Esophagus (tissue), 2 donors: ENCODE data around the gene CHRM5. TPM values are rescaled to one million over a fixed set of nuclear protein-coding genes. Genes with fewer than 3 reads are reported as not detected.

ENCODE experiments used
- H3K27ac ChIP-seq, 2 donors: one replicate each; pipeline ENCODE4 v1.5.1; 2013; ENCODE audit warnings: low read depth in 2 of 2, mild to moderate bottlenecking in 2 of 2, inconsistent platforms in 1 of 2, low read length in 1 of 2, moderate library complexity in 1 of 2
- H3K27me3 ChIP-seq, 2 donors: one replicate each; pipeline ENCODE4 v1.6.1; 2013; ENCODE audit warnings: low read length in 2 of 2, control low read depth in 1 of 2, mild to moderate bottlenecking in 1 of 2; ENCODE audit not compliant: insufficient read depth in 2 of 2, control insufficient read depth in 1 of 2
- H3K36me3 ChIP-seq, 2 donors: one replicate each; pipeline ENCODE4 v1.6.1; 2013; ENCODE audit warnings: low read length in 1 of 2; ENCODE audit not compliant: control insufficient read depth in 2 of 2, insufficient read depth in 2 of 2
- H3K4me1 ChIP-seq, 2 donors: one replicate each; pipeline ENCODE4 v1.6.1; 2013; ENCODE audit warnings: low read length in 1 of 2; ENCODE audit not compliant: control insufficient read depth in 2 of 2, insufficient read depth in 2 of 2
- H3K4me3 ChIP-seq, 2 donors: one replicate each; pipeline ENCODE4 v1.5.1; 2013; ENCODE audit warnings: low read length in 2 of 2, mild to moderate bottlenecking in 2 of 2, low read depth in 1 of 2, moderate library complexity in 1 of 2
- H3K9me3 ChIP-seq, 2 donors: one replicate each; pipeline ENCODE4 v1.6.1; 2013; ENCODE audit warnings: mild to moderate bottlenecking in 2 of 2, low read depth in 1 of 2, low read length in 1 of 2, moderate library complexity in 1 of 2; ENCODE audit not compliant: control insufficient read depth in 2 of 2, insufficient read depth in 1 of 2
- WGBS, 2 donors: extraction: QIAGEN DNeasy Blood & Tissue Kit; methylation state at CpG; one replicate each; pipeline ENCODE4 v1.1.7; 2013; 5-methylcytosine and 5-hydroxymethylcytosine counted together
- polyA plus RNA-seq, 2 donors: library from polyadenylated mRNA; stranded (reverse); fragments of 200-250 nt; gene quantifications; one replicate each; pipeline ENCODE4 v1.2.3, GENCODE V29; 2013
- donor health status: healthy with polysubstance abuse.
- donor health status: Bipolar disorder and iron deficiency.

CHRM5 gene
- polyA plus RNA-seq, 2 donors = not detected

DNA sequence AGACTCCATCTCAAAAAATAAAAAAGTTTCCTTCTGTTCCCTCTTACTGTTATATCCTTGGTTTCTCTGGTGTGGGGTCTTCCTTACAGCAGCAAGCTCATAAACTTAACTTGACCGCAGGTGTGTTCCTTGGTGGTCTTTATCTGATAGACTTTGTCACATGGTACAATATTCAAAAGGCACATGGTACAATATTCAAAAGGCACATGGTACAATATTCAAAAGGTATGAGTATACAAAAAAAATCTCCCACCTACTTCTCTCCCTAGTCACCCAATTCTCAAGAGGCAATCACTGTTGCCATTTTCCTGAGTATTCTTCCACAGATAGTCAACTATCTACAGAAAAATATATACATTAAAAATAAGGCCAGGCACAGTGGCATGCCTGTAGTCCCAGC lies 138.1 kb downstream of the CHRM5 start:
- Histone ChIP-seq H3K36me3 (no peaks in the 10 kb centered on the region), H3K27ac (no peak overlapping the region), H3K9me3 (no peaks in the 10 kb centered on the region), H3K4me3 (no peak overlapping the region), H3K4me1 (peaks cover 0 to 2% of the 10 kb centered on the region in 2 donors), H3K27me3 (no peaks in the 10 kb centered on the region)
- 97 to 100% methylated on average over 1 of the region's 1 CpG for WGBS, 2 donors

GRCh38 chr15:34107315-34107714 lies 139.0 kb downstream of the CHRM5 start:
- Histone ChIP-seq H3K9me3 (no peaks in the 10 kb centered on the region), H3K36me3 (no peaks in the 10 kb centered on the region), H3K4me1 (peaks cover 0 to 2% of the 10 kb centered on the region in 2 donors), H3K27me3 (no peaks in the 10 kb centered on the region), H3K4me3 (no peak overlapping the region), H3K27ac (no peak overlapping the region)
- WGBS, 2 donors = 83 to 93% methylated on average over 2 of the region's 2 CpGs

GRCh38 chr15:34109797-34110663 lies 141.7 kb downstream of the CHRM5 start:
- H3K36me3 ChIP-seq = no peaks in the 10 kb centered on the region
- no peaks in the 10 kb centered on the region for H3K27me3 ChIP-seq
- H3K9me3 ChIP-seq = no peaks in the 10 kb centered on the region
- no peak overlapping the region for H3K27ac ChIP-seq
- no peak overlapping the region for H3K4me3 ChIP-seq
- H3K4me1 ChIP-seq = no peaks in the 10 kb centered on the region
- 68 to 76% methylated on average over 5 of the region's 5 CpGs for WGBS, 2 donors

- H3K4me3 ChIP-seq = no peak overlapping the region
- H3K4me1 ChIP-seq = no peaks in the 10 kb centered on the region
- H3K27me3 ChIP-seq = no peaks in the 10 kb centered on the region
- H3K36me3 ChIP-seq = no peaks in the 10 kb centered on the region
- no peak overlapping the region for H3K27ac ChIP-seq
- WGBS, 2 donors = 62 to 66% methylated on average over 6 of the region's 6 CpGs
- no peaks in the 10 kb centered on the region for H3K9me3 ChIP-seq
These were observed 143.2 kb downstream of the CHRM5 start for GRCh38 chr15:34111488-34111887.

DNA sequence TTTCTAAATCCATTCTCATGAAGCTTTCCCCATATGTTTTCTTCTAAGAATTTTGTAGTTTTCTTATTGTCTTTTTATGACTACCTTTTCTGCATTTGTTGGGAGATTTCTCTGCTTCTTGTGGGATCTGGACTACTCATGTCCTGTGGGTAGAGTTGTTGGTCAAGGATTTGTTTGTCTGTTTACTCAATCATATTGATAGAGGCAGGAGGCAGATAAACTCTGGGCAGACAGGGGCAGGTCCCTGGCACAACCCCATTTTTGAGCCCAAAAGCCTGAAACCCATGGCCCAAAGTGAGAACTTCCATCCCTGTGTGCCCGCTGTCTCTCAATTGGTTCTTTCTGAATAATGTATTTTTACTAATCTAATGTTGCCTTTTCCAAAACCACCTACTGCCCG lies 145.9 kb downstream of the CHRM5 start:
- WGBS, 2 donors = 46 to 48% methylated on average over 2 of the region's 2 CpGs
- H3K4me3 ChIP-seq = no peak overlapping the region
- H3K27me3 ChIP-seq = no peaks in the 10 kb centered on the region
- no peak overlapping the region for H3K27ac ChIP-seq
- H3K9me3 ChIP-seq = no peaks in the 10 kb centered on the region
- H3K36me3 ChIP-seq = no peaks in the 10 kb centered on the region
- no peaks in the 10 kb centered on the region for H3K4me1 ChIP-seq

DNA sequence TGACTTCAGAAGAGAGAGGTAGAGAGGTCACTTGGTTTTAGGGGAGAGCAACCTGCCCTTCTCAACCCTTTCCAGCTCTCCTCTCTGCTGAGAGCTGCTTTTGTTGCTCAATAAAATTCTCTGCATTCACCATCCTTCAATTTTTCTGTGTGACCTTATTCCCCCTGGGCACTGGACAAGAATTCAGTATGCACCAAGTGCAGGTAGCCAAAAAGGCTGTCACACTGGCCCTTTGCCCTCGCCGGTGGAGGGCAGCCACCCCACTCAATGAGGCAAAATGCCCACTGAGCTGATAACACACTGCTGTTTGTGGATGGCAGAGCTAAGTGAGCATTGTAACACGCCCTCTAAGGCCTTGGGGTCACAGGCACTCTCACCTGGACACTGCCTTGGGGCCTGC lies 146.4 kb downstream of the CHRM5 start:
- no peaks in the 10 kb centered on the region for H3K4me1 ChIP-seq
- H3K9me3 ChIP-seq = no peaks in the 10 kb centered on the region
- WGBS, 2 donors = 85 to 88% methylated on average over 3 of the region's 3 CpGs
- H3K36me3 ChIP-seq = no peaks in the 10 kb centered on the region
- H3K27ac ChIP-seq = no peak overlapping the region
- H3K4me3 ChIP-seq = no peak overlapping the region
- no peaks in the 10 kb centered on the region for H3K27me3 ChIP-seq

DNA sequence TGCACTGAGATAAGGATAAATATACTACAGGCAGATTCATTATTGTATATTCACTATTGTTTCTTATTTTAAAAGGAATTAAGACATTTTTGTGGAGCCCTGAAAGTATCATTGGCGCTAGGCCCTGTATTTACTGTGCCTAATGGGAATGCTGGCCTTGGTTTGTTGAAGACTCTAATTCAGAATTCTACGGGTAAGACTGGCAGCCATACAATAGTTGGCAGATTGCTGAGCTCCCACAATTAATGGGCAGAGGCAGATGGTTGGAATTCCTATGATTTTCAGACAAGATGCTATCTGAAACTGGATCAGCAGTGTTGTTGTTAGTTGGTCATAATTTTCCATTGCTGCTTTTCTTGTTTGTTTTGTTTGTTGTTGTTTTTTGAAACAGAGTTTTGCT lies 148.3 kb downstream of the CHRM5 start:
- Histone ChIP-seq H3K4me1 (no peaks in the 10 kb centered on the region), H3K36me3 (no peaks in the 10 kb centered on the region), H3K27ac (no peak overlapping the region), H3K4me3 (no peak overlapping the region), H3K9me3 (no peaks in the 10 kb centered on the region), H3K27me3 (no peaks in the 10 kb centered on the region)
- WGBS, 2 donors = 69% methylated on average over 2 of the region's 2 CpGs

Other genes starting within 250 kb of the CHRM5 start
- gene AVEN, start 70.7 kb downstream of the CHRM5 start, polyA plus RNA-seq = 10 to 100 TPM in 1 of 2 donors, 1 to 10 TPM in 1; 8.2 to 11.1 TPM
- gene EMC7, start 133.4 kb downstream of the CHRM5 start, polyA plus RNA-seq = 10 to 100 TPM; 47.0 to 58.8 TPM
- under 1 TPM; 0.49 to 0.71 TPM for gene PGBD4, start 133.6 kb downstream of the CHRM5 start, polyA plus RNA-seq
- gene KATNBL1, start 241.6 kb downstream of the CHRM5 start, polyA plus RNA-seq = 10 to 100 TPM; 35.4 to 64.3 TPM